ENCODE measurements around the gene TMEM187.
A peak's percentile ranks its signal among the peaks of the same experiment; 100 is the strongest.

TMEM187 gene

DNA sequence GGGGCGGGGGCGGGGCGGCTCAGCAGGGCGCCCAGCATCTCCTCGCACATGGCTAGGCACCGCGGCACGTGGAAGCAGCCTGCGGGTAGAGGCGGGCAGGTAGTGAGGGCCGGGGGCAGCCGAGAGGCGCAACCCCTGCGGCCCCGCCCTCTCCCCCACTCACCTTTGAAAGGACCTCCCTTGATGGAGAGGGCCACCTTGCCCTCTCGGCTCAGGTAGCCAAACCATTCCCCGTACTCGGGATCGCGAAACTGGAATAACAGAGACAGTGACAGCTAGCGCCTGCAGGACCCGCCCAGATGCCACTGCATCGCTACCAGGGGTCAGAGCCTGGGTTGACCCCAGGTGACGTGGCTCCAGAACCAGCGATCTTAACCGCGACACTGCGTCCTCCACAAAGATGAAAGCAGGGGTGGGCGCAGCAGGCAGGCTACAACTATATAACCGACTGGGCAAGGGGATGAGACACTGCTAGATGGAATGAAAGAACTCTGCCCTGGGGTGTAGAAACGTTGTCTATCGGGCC, 37.2 kb upstream of the TMEM187 start:
- no peak for FAIRE-seq

- FAIRE-seq = peak; percentile 83
These were observed 35.5 kb upstream of the TMEM187 start for GRCh38 chrX:153937056-153937455.

DNA sequence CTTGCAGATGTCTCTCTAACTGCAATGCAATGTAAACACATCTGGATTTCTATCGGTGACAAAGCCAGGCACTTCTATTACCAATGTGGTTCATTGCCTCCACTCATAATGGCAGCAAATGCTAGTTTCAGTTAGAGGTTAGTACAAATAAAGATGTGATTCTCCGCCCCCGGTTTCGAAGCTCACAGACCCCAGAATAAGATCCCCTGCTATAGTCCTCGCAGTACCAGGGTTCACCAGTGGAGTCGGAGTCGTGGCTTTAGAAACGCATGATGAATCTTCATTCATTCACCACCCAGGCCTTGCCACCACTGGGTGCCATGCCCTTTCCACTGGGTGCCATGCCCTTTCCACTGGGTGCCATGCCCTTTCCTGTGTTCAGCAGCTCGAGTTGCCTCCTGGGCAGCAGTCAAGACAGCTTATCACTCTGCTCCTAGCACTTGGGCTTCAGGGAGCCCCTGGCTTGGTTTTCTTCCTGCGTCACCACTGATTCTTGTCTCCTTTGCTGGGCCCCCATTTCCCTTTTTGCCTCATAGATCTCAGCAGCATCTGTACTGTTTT, 34.2 kb upstream of the TMEM187 start:
- FAIRE-seq = no peak

DNA sequence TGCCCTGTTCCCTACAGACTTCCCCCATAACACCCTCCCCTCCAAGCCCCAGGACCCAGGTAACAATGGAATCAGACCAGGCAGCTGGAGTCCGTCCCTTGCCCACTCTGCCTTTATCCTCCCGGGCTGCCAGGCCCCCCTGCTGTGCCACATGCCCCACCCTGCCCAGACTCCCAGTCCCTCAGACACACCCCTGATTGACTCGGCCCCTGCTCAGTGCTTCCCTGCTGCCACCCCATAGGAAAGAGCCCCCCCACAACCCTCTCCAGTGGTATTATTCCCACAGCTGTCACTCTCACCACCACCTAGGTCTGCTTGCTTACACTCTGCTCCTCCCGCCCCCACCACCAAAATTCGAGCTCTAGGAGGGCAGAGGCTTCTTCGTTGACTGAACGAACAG, 33.0 kb upstream of the TMEM187 start:
- no peak for FAIRE-seq

DNA sequence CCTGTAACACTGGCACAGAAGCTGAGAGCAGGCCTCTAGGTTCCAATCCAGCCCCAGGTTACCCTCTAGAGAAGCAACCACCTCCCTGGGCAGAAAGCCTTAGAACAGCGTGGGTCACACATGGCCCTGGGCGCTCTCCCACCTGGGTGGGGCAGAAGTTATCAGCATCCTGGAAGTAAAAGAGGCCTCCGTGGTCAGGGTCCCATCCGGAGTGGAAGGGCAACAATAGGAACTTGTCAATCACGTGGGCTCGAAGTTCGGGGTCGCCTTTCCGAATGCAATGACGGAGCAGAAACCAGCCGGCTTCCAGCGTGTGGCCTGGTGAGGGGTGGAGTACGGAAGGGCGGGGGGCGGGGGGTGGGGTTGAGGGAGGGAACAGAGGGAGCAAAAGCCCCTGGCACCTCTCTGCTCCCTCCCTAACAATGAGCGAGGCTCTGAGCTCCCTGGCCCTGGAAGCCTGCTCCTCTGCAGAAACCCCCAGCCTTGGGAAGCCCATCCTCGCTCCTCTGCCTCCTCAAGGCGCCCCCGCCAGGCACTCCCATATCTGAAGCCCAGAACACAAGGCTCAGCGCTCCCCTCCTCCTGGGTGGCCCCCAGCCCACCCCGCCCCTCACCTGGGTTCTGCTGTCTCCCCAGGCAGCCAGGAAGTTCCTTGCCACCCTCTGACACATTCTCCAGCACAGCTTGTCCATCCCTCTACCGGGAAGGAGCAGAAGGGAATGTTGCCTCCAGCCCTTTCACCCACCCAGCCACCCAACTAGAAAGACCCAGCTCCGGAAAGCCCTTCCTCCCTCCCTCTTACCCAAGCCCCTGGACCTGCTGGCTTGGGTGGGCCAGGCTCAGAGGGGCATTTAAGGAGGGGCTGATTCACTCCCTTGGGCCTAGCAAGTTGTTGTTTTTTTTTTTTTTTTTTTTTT, 31.0 kb upstream of the TMEM187 start:
- no peak for FAIRE-seq

- FAIRE-seq = no peak
These were observed 28.3 kb upstream of the TMEM187 start, which contains the start of gene RENBP for GRCh38 chrX:153944140-153944799. RENBP (minus strand) TSS chrX:153944643; CDS start chrX:153944610, 33 bp downstream.

DNA sequence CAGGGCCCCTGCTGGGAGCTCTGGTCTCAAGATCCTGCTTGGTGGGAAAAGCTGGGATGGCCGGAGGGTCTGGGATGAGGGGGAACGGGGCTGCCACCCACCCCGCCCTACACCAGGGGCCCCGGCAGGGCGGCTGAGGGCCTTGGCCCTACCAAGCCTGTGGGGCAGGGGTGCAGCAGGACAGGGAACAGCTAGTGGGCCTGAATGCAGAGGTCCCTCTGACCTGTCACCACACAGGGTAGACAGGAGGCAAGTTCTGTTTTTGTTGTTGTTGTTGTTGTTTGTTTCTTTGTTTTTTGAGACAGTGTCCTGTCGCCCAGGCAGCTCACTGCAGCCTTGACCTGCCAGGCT, 27.8 kb upstream of the TMEM187 start:
- no peak for FAIRE-seq

GRCh38 chrX:153945956-153946943, 26.3 kb upstream of the TMEM187 start:
- FAIRE-seq = no peak

- peak; percentile 78 for FAIRE-seq
These were observed 25.4 kb upstream of the TMEM187 start for GRCh38 chrX:153947009-153947769.

GRCh38 chrX:153948002-153948466, 24.5 kb upstream of the TMEM187 start:
- FAIRE-seq = no peak

DNA sequence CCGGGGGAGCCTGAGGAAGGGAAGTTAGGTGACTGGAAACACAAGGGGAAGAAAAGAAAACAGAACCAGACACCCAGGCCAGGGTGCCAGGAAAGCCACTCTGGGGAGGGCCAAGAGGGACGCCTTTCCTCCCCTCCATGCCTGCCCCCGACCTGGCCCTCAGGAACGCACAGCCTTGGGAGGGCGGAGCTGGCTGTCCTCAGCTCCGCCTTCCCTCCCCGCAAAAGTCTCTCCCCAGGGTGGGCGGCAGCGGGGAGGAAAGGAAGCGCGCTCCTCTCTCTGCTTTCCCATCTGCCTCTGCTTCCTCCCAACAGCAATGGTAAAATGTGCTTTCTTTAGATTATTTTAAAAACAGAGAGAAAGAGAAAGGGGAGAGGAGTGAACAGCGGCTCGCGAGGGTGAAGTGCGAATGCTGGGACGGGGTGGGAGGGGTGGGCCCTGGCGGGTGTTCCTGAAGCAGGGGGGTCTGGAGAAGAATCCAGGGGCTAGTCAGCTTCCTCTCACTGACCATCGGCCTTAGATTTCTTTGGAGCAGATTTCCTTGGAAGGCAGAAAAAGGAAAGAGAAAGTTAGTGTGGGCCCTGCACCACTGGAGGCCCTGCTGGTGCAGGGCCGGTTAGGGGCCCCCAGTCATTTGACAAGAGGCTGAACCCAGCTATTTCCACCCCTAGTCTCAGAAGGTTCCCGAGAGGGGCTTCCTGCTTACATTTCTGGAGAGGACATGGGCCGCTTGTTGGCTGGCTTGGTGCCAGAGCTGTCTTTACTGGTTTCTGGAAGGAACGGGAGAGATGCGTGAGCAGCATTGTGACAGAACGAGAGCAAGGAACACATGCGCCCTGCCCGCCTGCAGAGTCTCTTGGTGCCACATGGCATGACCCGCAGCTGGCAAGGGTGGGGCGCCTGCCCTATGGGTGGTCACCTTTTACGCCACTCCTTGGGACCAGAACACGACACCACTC, 23.4 kb upstream of the TMEM187 start:
- no peak for FAIRE-seq

- FAIRE-seq = no peak
These were observed 22.4 kb upstream of the TMEM187 start for GRCh38 chrX:153950127-153950526.

DNA sequence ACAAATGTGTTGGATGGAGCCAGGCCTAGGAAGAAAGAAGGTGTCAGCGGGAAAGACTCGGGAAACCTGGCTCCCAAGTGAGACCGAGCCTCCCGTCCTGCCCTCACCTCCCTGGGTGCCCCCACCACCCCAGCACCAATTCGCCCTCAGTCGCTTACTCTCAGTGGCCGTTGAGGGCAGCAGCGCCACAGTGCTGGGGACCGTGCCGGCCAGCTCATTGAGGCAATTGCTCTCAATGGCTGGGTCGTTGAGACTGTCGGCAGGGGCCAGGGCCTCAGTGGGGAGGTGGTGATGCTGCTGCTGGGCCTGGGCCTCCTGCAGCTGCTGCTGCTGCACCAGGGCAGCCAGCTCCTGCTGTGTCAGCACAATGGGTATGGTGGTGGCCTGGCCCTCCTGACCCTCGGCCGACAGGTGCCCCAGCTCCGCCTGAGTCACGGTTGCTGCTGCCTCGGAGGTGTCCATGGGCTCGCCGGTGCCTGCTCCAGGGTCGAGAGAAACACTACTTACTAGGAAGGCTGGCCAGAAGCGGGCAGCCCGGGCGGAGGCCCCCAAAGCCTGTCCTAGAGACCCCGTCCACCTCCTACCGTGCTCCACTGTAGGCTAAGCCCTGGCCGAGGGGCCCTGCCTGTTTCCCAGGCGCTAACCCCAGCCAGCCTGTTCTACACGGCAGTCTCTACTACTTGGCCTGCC, 20.7 kb upstream of the TMEM187 start:
- no peak for FAIRE-seq

GRCh38 chrX:153952373-153953026, 20.1 kb upstream of the TMEM187 start:
- no peak for FAIRE-seq

GRCh38 chrX:153953342-153953830, 19.2 kb upstream of the TMEM187 start:
- no peak for FAIRE-seq

DNA sequence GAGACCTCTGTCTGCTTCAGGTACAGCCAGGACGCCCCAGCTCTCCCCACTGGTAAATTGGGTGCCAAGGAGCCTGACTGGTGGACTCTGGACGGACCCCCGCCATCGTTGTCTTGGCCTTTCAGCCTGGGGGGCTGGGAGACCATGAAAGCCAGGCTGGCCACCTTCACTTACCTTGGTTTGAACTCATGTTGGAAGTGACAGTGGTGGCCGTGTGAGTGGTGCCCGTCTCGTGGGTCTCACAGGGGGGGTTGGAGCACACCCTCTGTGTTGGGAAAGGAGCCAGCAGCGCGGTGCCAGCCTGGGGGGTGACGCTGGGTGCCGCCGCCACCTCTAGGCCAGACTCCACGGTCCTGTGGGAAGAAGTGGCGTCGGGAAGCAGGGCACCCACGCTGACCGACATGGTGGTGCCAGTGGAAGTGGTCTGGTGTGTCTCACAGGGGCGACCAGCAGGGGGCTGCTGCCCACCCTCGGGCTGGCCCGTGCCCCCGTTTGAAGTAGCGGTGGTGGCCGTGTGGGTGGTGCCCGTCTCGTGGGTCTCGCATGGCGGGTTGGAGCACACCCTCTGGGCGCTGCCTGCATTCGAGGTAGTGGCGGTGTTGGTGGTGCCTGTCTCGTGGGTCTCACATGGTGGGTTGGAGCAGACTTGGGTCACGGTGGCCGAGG, 18.5 kb upstream of the TMEM187 start:
- no peak for FAIRE-seq

GRCh38 chrX:153954558-153955227, 17.9 kb upstream of the TMEM187 start:
- FAIRE-seq = no peak
